Inferior parietal cortex (tissue), 1 donor: Measurements from ENCODE around the gene NELFE.
A peak's percentile ranks its signal among the peaks of the same experiment; 100 is the strongest.
"Not testable (repeated sequence)": the region's sequence is repeated elsewhere in the genome, so short reads cannot be mapped to it uniquely, and the experiment has no call there.

ENCODE experiments used
- DNase-seq: peaks from one replicate; pipeline ENCODE4 v3.0.0-alpha.2; 2016; ENCODE audit errors: extremely low spot score

NELFE gene

GRCh38 chr6:31958741-31959739 lies at the start of gene NELFE, which contains the start of gene SKIC2:
Gene NELFE, minus strand, starts transcription at chr6:31958971. Its CDS starts 525 bp downstream, at chr6:31958446.
Gene SKIC2, plus strand, starts transcription at chr6:31959175. Its CDS starts 18 bp downstream, at chr6:31959193.
- peak; percentile 99 for DNase-seq

GRCh38 chr6:32008037-32008436 lies 49.3 kb upstream of the NELFE start:
- DNase-seq = not testable (repeated sequence)

GRCh38 chr6:32007086-32007485 lies 48.3 kb upstream of the NELFE start:
- not testable (repeated sequence) for DNase-seq

- DNase-seq = not testable (repeated sequence)
Observed at GRCh38 chr6:32005991-32006529, 47.3 kb upstream of the NELFE start.

GRCh38 chr6:32005538-32005880 lies 46.7 kb upstream of the NELFE start:
- DNase-seq = not testable (repeated sequence)

- DNase-seq = not testable (repeated sequence)
Observed at GRCh38 chr6:32004864-32005537, 46.2 kb upstream of the NELFE start.

GRCh38 chr6:32004393-32004792 lies 45.6 kb upstream of the NELFE start:
- DNase-seq = not testable (repeated sequence)

GRCh38 chr6:32003301-32003700 lies 44.5 kb upstream of the NELFE start:
- DNase-seq = not testable (repeated sequence)

- not testable (repeated sequence) for DNase-seq
Observed at GRCh38 chr6:32002546-32003268, 43.9 kb upstream of the NELFE start.

GRCh38 chr6:31996385-31996784 lies 37.6 kb upstream of the NELFE start:
- not testable (repeated sequence) for DNase-seq

GRCh38 chr6:31994421-31994820 lies 35.6 kb upstream of the NELFE start:
- not testable (repeated sequence) for DNase-seq

- DNase-seq = not testable (repeated sequence)
Observed at GRCh38 chr6:31989363-31989762, 30.6 kb upstream of the NELFE start.

GRCh38 chr6:31981744-31982143 lies 23.0 kb upstream of the NELFE start, which contains the start of gene C4A:
Gene C4A, plus strand, starts transcription at chr6:31982057. Its CDS starts 51 bp downstream, at chr6:31982108.
- DNase-seq = not testable (repeated sequence)

GRCh38 chr6:31980998-31981397 lies 22.2 kb upstream of the NELFE start:
- not testable (repeated sequence) for DNase-seq

- not testable (repeated sequence) for DNase-seq
Observed at GRCh38 chr6:31980195-31980876, 21.6 kb upstream of the NELFE start.

GRCh38 chr6:31979238-31979898 lies 20.6 kb upstream of the NELFE start:
- no peak for DNase-seq

GRCh38 chr6:31978831-31979230 lies 20.1 kb upstream of the NELFE start:
- no peak for DNase-seq

GRCh38 chr6:31977816-31978431 lies 19.2 kb upstream of the NELFE start:
- no peak for DNase-seq

GRCh38 chr6:31976065-31976464 lies 17.3 kb upstream of the NELFE start:
- not testable (repeated sequence) for DNase-seq
